ENCODE results near the gene KDM4F. TPM values are rescaled to one million over a fixed set of nuclear protein-coding genes. Genes with fewer than 3 reads are reported as not detected.
"Not testable (repeated sequence)": the region's sequence is repeated elsewhere in the genome, so short reads cannot be mapped to it uniquely, and the experiment has no call there.

Gene KDM4F
- not detected for total RNA-seq

DNA sequence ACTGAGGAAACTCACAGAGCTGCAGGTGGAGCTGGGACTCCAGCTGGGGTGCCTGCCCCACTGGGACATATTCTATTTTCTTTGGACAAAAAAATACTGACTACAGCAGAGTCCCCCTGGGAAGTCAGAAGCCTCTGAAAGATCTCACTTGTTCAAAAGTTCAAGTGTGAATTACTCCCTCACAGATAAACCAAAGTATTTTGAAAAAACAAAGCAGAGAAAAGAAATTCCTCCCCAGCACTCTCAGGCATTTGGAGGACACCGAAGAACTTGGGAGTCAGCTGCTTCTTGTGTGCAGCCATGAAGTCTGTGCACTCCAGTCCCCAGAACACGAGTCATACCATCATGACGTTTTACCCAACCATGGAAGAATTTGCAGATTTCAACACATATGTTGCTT, at the start of gene KDM4F:
KDM4F (plus strand) TSS at position 301 of the 400 bp plus-strand sequence.
- not testable (repeated sequence) for H3K4me3 ChIP-seq; H3K36me3 ChIP-seq; H3K4me1 ChIP-seq; DNase-seq (ENCODE audit: low spot score); H3K27ac ChIP-seq; H3K27me3 ChIP-seq; H3K9me3 ChIP-seq

DNA sequence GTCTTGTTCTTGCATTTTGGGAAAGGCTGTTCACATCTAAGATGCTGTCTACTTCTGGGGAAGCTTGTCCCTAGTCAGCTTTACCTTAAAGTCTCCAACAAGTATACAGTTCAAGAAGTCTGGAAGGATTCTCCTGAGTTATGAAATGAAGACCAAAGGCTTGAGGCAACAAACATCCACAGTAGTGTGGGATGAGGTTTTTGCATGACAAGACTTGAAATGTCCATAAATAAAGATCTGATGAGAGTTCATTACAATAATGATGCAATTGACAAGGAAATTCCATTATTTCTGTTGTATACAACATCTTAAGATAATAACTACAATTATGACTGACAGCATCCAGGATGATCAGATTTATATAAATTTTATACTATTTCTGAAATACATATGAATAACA, 45.5 kb upstream of the KDM4F start:
- Histone ChIP-seq H3K27me3 (no peaks in the 10 kb centered on the region), H3K9me3 (no peaks in the 10 kb centered on the region), H3K27ac (no peak overlapping the region), H3K36me3 (no peaks in the 10 kb centered on the region), H3K4me1 (no peaks in the 10 kb centered on the region), H3K4me3 (no peak overlapping the region)
- no peak for DNase-seq (ENCODE audit: low spot score)
- TF ChIP-seq, protein P1, sequence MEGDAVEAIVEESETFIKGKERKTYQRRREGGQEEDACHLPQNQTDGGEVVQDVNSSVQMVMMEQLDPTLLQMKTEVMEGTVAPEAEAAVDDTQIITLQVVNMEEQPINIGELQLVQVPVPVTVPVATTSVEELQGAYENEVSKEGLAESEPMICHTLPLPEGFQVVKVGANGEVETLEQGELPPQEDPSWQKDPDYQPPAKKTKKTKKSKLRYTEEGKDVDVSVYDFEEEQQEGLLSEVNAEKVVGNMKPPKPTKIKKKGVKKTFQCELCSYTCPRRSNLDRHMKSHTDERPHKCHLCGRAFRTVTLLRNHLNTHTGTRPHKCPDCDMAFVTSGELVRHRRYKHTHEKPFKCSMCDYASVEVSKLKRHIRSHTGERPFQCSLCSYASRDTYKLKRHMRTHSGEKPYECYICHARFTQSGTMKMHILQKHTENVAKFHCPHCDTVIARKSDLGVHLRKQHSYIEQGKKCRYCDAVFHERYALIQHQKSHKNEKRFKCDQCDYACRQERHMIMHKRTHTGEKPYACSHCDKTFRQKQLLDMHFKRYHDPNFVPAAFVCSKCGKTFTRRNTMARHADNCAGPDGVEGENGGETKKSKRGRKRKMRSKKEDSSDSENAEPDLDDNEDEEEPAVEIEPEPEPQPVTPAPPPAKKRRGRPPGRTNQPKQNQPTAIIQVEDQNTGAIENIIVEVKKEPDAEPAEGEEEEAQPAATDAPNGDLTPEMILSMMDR (IDR thresholded peaks at IDR 0.05): no peak

DNA sequence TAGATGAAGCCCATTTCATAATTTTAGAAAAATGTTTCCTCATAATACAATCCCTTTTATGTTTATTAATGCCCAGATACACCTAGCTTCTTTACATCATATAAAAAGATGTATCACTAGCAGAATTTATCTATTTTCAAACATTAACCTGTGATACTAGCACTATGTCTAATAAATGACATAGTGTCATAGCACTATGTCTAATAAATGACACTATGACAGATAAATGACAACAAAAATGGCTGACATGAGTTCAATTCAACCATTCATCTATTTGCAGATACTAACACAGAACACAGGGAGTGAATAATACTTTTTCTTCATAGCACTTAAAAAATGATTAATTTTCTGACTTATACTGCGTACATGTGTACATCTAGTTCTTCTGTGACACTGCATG, 43.6 kb upstream of the KDM4F start:
- no peak overlapping the region for H3K27ac ChIP-seq
- H3K4me1 ChIP-seq: no peaks in the 10 kb centered on the region
- H3K9me3 ChIP-seq: no peaks in the 10 kb centered on the region
- no peaks in the 10 kb centered on the region for H3K27me3 ChIP-seq
- TF ChIP-seq, protein P1 (IDR thresholded peaks at IDR 0.05): no peak
- no peaks in the 10 kb centered on the region for H3K36me3 ChIP-seq
- H3K4me3 ChIP-seq: no peak overlapping the region
- no peak for DNase-seq (ENCODE audit: low spot score)

DNA sequence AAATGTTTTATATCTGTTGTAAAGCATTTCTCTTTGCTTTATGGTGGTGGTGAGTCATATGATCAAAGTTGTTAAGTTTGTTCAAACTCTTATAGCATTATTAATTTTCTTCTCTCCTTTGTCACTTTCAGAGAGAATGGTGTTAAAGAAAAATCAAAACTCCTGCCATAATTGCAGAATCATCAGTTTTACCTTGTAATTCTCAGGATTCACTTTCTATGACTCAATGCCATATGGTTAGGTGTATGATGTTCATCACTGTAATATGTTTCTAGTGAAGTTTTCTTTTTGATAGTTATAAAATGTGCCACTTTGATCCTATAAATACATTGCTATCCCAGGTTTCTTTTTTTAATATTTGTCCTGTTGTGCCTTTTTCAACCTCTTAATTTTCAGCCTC, 37.8 kb upstream of the KDM4F start:
- no peaks in the 10 kb centered on the region for H3K36me3 ChIP-seq
- no peaks in the 10 kb centered on the region for H3K9me3 ChIP-seq
- no peak overlapping the region for H3K27ac ChIP-seq
- no peaks in the 10 kb centered on the region for H3K27me3 ChIP-seq
- no peak for DNase-seq (ENCODE audit: low spot score)
- no peak overlapping the region for H3K4me3 ChIP-seq
- TF ChIP-seq, protein P1 (IDR thresholded peaks at IDR 0.05): no peak
- H3K4me1 ChIP-seq: no peaks in the 10 kb centered on the region

DNA sequence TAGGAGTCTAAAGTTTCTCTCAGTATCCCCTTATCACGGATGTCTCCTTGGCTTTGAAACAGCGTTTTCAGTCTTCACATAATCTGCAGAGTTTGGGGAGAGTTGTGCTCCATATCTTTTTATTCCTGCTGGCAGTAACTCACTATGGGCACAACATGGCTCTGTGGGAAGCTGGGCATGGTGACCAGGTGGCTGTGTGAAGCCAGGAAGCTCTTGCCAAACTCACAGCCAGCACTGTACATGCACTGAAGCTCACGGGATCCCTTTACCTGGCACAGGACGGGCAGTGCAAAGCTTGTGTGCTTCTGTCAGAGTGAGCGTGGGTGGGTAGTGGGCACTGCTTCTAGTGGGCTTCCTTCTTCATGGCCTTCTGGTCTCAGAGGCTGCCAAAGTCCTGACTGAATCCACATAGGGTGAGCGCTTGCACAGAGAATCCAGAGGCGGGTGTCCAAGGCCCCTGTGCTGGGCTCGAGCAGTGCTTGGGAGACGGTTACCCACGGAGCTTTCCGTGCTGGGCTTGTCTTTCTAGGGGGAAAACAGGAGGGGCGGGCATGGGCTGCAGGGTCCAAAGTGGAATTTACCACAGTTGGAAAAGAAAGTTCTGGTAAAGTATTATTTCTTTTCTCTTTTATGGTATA, 34.9 kb upstream of the KDM4F start:
- H3K36me3 ChIP-seq: no peaks in the 10 kb centered on the region
- no peak overlapping the region for H3K27ac ChIP-seq
- H3K4me3 ChIP-seq: no peak overlapping the region
- no peak for DNase-seq (ENCODE audit: low spot score)
- TF ChIP-seq, protein P1 (IDR thresholded peaks at IDR 0.05): no peak
- H3K4me1 ChIP-seq: no peaks in the 10 kb centered on the region
- no peaks in the 10 kb centered on the region for H3K27me3 ChIP-seq
- H3K9me3 ChIP-seq: no peaks in the 10 kb centered on the region

DNA sequence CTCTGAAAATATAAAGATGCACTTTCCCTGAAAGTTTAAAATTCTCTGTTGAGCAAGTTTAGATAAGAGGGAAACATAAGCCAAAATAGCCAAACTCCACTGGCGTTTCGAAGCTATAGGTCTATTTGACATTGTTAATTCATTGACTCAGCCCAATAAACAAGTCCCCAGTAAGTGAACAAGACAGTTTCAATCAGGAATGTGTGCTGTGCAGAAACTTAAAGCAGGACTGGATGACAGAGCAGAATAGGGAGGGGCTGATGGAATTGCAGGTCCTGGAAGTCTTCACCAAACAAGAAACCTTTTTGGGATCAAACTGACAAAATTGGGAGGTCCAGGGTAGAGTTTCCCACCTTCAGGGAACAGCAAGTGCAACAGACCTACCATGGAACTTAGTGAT, 33.1 kb upstream of the KDM4F start:
- Histone ChIP-seq H3K27me3 (no peaks in the 10 kb centered on the region), H3K36me3 (no peaks in the 10 kb centered on the region), H3K4me1 (no peaks in the 10 kb centered on the region), H3K4me3 (no peak overlapping the region), H3K27ac (no peak overlapping the region), H3K9me3 (no peaks in the 10 kb centered on the region)
- no peak for DNase-seq (ENCODE audit: low spot score)
- TF ChIP-seq, protein P1 (IDR thresholded peaks at IDR 0.05): no peak

DNA sequence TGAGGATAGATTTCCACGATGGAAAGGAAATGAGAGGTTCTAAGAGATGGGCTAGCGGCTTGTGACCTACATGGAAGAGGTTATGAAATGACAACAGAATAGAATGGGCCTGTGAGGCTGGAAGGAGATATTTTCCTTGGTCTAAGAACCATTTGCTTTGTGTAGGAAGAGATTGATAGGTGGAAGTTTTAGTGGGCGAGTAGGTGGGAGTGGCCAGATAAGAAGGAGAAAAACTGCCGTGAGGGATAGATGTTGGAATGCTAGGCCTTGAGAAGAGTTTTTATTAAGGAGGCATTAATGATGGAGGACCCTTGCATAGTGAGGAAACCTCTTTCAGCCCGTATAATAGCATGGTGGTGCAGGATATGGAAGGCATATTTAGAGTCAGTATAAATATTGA, 27.8 kb upstream of the KDM4F start:
- H3K36me3 ChIP-seq; H3K27ac ChIP-seq; DNase-seq (ENCODE audit: low spot score): not testable (repeated sequence)

More for the DNA sequence above, 27.8 kb upstream of the KDM4F start:
- H3K4me3 ChIP-seq, H3K4me1 ChIP-seq, H3K9me3 ChIP-seq, H3K27me3 ChIP-seq: not testable (repeated sequence)

All from right atrium auricular region (tissue), 2 donors.